Measurements from ENCODE around the gene ACADSB.

Gene ACADSB

DNA sequence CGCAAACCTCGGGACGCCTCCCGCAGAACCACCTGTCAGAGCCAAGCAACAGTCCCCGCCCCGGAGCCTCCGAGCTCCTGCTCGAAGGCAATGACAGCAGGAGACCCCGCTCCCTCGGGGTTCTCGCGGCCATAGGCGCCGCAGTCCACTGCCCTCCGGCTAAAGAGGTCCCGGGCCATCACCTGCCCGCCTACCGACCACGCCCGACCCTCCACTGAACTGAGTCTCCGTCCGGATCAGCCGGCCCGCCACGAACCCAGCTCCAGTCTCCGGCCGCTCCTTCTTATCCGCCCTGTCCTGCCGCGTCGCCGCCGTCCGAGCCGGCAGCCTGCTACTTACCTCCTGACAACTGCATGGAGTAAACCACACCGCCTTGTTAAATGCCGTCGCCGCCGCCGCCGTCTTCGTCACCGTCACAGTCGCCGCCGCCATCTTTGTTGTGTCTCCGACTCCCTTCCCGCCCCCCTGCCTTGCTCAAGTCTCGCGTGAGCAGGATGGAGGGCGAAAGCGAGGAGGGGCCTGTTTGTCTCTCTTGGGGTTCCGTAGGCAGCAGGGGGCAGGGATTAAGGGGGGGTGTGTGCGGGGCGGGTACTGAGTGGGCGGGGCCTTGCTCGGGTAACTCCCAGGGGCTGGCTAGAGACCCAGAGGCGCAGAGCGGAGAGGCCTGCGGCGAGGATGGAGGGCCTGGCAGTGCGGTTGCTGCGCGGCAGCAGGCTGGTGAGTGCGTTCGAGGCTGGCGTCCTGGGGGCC is at the start of gene ACADSB, which contains the start of gene IKZF5:
TSS of gene ACADSB (plus strand) at position 652 of the 750 bp plus-strand sequence. CDS start at position 676, 24 bp downstream.
TSS of gene IKZF5 (minus strand) at position 441 of the 750 bp plus-strand sequence. CDS start 10,170 bp downstream, outside the sequence.
- Histone ChIP-seq H3K4me3 (ENCODE audit: low read length in 2 of 2) (peak within 1 kb of the TSS; percentile 88 to 96), H3K4me1 (ENCODE audit: control insufficient read depth in 2 of 2, insufficient read depth in 2 of 2, low read length in 2 of 2) (peaks cover 12 to 18% of the 10 kb centered on the region in 2 donors), H3K9me3 (ENCODE audit: control insufficient read depth in 2 of 2, low read length in 2 of 2) (no peaks in the 10 kb centered on the region), H3K27me3 (ENCODE audit: control insufficient read depth in 2 of 2, insufficient read depth in 2 of 2, low read length in 2 of 2) (no peaks in the 10 kb centered on the region), H3K9ac (ENCODE audit: low read depth in 1 of 2, low read length in 2 of 2) (peak within 1 kb of the TSS; percentile 92), H3K36me3 (ENCODE audit: control insufficient read depth in 2 of 2, insufficient read depth in 2 of 2, low read length in 2 of 2) (no peaks in the 10 kb centered on the region), H3K27ac (ENCODE audit: low read depth in 2 of 2, low read length in 2 of 2) (peak within 1 kb of the TSS; percentile 90 to 93)

DNA sequence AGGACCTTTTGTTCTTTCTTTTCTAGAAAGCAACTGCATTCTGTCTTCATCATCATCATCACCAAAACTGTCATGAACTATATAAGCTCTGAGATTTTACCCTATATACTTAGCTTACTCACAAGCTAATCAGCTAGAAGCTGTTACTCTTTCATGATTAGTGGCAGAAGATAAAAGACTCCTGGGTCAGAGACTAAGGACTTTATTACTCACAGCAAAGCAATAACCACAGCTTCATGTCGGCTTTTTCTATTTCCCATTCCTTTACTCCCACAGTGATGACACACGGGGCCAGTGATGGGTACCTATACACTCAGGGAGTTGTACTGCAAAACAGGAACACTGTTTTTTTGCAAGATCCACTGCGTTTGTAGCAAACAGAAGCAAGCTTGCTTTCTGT is 46.4 kb upstream of the ACADSB start:
- Histone ChIP-seq H3K27me3 (ENCODE audit: control insufficient read depth in 2 of 2, insufficient read depth in 2 of 2, low read length in 2 of 2) (no peaks in the 10 kb centered on the region), H3K9me3 (ENCODE audit: control insufficient read depth in 2 of 2, low read length in 2 of 2) (peaks cover 0 to 5% of the 10 kb centered on the region in 2 donors), H3K4me1 (ENCODE audit: control insufficient read depth in 2 of 2, insufficient read depth in 2 of 2, low read length in 2 of 2) (no peaks in the 10 kb centered on the region), H3K4me3 (ENCODE audit: low read length in 2 of 2) (no peak overlapping the region), H3K27ac (ENCODE audit: low read depth in 2 of 2, low read length in 2 of 2) (no peak overlapping the region), H3K9ac (ENCODE audit: low read depth in 1 of 2, low read length in 2 of 2) (no peak overlapping the region), H3K36me3 (ENCODE audit: control insufficient read depth in 2 of 2, insufficient read depth in 2 of 2, low read length in 2 of 2) (no peaks in the 10 kb centered on the region)

DNA sequence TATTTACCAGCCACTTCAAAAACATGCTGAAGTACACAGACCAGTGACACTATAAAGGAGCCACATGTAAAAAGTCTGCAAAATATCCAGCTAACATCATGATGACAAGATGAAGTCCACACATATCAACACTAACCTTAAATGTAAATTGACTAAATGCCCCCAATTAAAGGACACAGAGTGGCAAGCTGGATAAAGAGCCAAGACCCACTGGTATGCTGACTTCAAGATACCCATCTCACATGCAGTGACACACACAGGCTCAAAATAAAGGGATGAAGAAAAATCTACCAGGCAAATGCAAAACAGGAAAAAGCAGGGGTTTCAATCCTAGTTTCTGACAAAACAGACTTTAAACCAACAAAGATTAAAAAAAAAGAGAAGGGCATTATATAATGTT is 41.9 kb upstream of the ACADSB start:
- H3K9ac ChIP-seq (ENCODE audit: low read depth in 1 of 2, low read length in 2 of 2), result no peak overlapping the region

DNA sequence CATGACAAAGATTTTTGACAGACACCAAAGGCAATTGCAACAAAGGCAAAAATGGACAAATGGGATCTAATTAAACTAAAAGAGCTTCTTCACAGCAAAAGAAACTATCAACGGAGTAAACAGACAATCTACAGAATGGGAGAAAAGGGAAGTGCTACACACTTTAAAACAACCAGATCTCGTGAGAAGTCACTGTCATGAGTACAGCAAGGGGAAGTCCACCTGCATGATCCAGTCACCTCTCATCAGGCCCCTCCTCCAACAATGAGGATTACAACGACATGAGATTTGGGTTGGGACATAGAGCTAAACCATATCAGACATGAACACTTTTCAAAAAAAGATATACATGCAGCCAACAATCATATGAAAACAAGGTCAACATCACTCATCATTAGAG is 40.1 kb upstream of the ACADSB start:
- Histone ChIP-seq H3K27ac (ENCODE audit: low read depth in 2 of 2, low read length in 2 of 2) (no peak overlapping the region), H3K9ac (ENCODE audit: low read depth in 1 of 2, low read length in 2 of 2) (no peak overlapping the region), H3K27me3 (ENCODE audit: control insufficient read depth in 2 of 2, insufficient read depth in 2 of 2, low read length in 2 of 2) (no peaks in the 10 kb centered on the region), H3K4me1 (ENCODE audit: control insufficient read depth in 2 of 2, insufficient read depth in 2 of 2, low read length in 2 of 2) (no peaks in the 10 kb centered on the region), H3K36me3 (ENCODE audit: control insufficient read depth in 2 of 2, insufficient read depth in 2 of 2, low read length in 2 of 2) (no peaks in the 10 kb centered on the region), H3K9me3 (ENCODE audit: control insufficient read depth in 2 of 2, low read length in 2 of 2) (peaks cover 3 to 9% of the 10 kb centered on the region in 2 donors), H3K4me3 (ENCODE audit: low read length in 2 of 2) (no peak overlapping the region)

More for the DNA sequence above, 41.9 kb upstream of the ACADSB start:
- Histone ChIP-seq H3K4me1 (ENCODE audit: control insufficient read depth in 2 of 2, insufficient read depth in 2 of 2, low read length in 2 of 2) (no peaks in the 10 kb centered on the region), H3K36me3 (ENCODE audit: control insufficient read depth in 2 of 2, insufficient read depth in 2 of 2, low read length in 2 of 2) (no peaks in the 10 kb centered on the region), H3K9me3 (ENCODE audit: control insufficient read depth in 2 of 2, low read length in 2 of 2) (peaks cover 3 to 9% of the 10 kb centered on the region in 2 donors), H3K27ac (ENCODE audit: low read depth in 2 of 2, low read length in 2 of 2) (no peak overlapping the region), H3K27me3 (ENCODE audit: control insufficient read depth in 2 of 2, insufficient read depth in 2 of 2, low read length in 2 of 2) (no peaks in the 10 kb centered on the region), H3K4me3 (ENCODE audit: low read length in 2 of 2) (no peak overlapping the region)

DNA sequence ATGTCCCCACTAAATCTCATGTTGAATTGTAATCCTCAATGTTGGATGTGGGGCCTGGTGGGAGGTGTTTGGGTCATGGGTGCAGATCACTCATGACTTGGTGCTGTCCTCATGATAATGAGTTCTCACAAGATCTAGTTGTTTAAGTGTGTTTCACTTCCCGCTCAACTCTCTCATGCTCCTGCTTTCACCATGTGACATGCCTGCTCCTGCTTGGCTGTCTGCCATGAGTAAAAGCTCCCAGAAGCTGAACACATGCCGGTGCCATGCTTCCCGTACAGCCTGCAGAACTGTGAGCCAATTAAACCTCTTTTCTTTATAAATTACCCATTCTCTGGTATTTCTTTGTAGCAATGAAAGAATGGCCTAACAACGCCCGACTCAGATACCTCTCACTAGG is 34.8 kb upstream of the ACADSB start:
- no peaks in the 10 kb centered on the region for H3K9me3 ChIP-seq (ENCODE audit: control insufficient read depth in 2 of 2, low read length in 2 of 2)
- no peak overlapping the region for H3K9ac ChIP-seq (ENCODE audit: low read depth in 1 of 2, low read length in 2 of 2)
- no peak overlapping the region for H3K27ac ChIP-seq (ENCODE audit: low read depth in 2 of 2, low read length in 2 of 2)
- H3K4me1 ChIP-seq (ENCODE audit: control insufficient read depth in 2 of 2, insufficient read depth in 2 of 2, low read length in 2 of 2), result no peaks in the 10 kb centered on the region
- H3K27me3 ChIP-seq (ENCODE audit: control insufficient read depth in 2 of 2, insufficient read depth in 2 of 2, low read length in 2 of 2), result no peaks in the 10 kb centered on the region
- H3K4me3 ChIP-seq (ENCODE audit: low read length in 2 of 2), result no peak overlapping the region
- no peaks in the 10 kb centered on the region for H3K36me3 ChIP-seq (ENCODE audit: control insufficient read depth in 2 of 2, insufficient read depth in 2 of 2, low read length in 2 of 2)

DNA sequence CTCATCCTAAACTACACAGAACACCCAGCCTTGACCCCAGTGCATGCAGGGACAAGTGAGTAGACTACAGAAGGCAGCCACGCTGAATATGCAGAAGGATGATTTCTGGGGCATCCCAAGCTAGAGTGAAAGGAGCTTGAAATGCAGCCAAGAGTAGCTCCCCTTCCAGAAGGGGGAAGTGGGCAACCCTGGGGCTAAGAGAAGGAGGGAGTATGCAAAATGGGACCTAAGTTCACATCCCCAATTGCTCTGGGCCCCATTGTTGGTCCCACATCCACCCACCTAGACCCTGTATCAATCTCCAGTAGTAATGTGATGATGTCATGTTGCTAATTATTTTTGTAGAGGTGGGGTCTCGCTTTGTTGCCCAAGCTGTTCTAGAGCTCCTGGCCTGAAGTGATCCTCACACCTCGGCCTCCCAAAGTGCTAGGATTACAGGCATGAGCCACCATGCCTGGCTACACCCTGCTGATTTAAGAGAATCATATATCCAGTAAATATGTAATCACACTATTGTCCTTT is 34.2 kb upstream of the ACADSB start:
- H3K9me3 ChIP-seq (ENCODE audit: control insufficient read depth in 2 of 2, low read length in 2 of 2), result no peaks in the 10 kb centered on the region
- no peak overlapping the region for H3K4me3 ChIP-seq (ENCODE audit: low read length in 2 of 2)
- H3K4me1 ChIP-seq (ENCODE audit: control insufficient read depth in 2 of 2, insufficient read depth in 2 of 2, low read length in 2 of 2), result peaks cover 0 to under 1% of the 10 kb centered on the region in 2 donors
- H3K27me3 ChIP-seq (ENCODE audit: control insufficient read depth in 2 of 2, insufficient read depth in 2 of 2, low read length in 2 of 2), result no peaks in the 10 kb centered on the region
- no peak overlapping the region for H3K27ac ChIP-seq (ENCODE audit: low read depth in 2 of 2, low read length in 2 of 2)
- no peak overlapping the region for H3K9ac ChIP-seq (ENCODE audit: low read depth in 1 of 2, low read length in 2 of 2)
- no peaks in the 10 kb centered on the region for H3K36me3 ChIP-seq (ENCODE audit: control insufficient read depth in 2 of 2, insufficient read depth in 2 of 2, low read length in 2 of 2)

DNA sequence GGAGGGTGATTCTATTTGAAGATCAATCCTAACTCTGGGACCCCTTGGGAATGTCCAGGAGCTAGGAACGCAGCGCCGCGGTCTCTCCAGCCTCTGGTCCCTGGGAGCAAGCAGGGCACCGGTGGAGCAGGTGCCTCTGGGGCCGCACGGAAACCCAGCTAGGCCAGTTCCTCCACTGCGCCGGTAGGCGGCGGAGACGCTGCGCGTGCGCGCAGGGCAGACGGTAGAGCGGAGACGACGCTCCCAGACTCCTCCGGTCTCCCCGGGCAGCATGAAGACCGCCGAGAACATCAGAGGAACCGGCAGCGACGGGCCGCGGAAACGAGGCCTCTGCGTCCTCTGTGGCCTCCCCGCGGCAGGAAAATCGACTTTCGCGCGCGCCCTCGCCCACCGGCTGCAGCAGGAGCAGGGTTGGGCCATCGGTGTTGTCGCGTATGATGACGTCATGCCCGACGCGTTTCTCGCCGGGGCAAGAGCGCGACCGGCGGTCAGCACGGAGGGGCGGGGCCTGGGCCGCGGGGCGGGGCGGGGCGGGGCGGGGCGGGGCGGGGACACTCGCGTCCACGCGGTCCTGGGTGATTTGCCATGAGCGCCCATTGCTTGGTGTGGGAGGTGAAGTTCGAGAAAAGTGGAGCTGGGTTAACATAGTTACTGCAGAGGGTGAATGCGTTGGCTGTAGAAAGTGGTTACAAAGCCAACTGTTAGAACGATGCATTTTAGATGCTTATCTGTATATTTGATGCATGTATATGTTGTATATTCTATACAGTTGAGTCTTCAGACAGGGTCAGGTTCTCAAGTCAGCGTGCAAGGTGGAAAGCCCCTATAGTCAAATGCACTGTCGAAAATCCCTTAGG is 28.4 kb upstream of the ACADSB start, which contains the start of gene PSTK:
TSS of gene PSTK (plus strand) at position 193 of the 857 bp plus-strand sequence. CDS start at position 272, 79 bp downstream.
- H3K9ac ChIP-seq (ENCODE audit: low read depth in 1 of 2, low read length in 2 of 2), result peak within 1 kb of the TSS; percentile 85 to 89
- H3K4me1 ChIP-seq (ENCODE audit: control insufficient read depth in 2 of 2, insufficient read depth in 2 of 2, low read length in 2 of 2), result peaks cover 6 to 9% of the 10 kb centered on the region in 2 donors
- no peaks in the 10 kb centered on the region for H3K27me3 ChIP-seq (ENCODE audit: control insufficient read depth in 2 of 2, insufficient read depth in 2 of 2, low read length in 2 of 2)
- H3K27ac ChIP-seq (ENCODE audit: low read depth in 2 of 2, low read length in 2 of 2), result peak within 1 kb of the TSS; percentile 95 to 98
- H3K4me3 ChIP-seq (ENCODE audit: low read length in 2 of 2), result peak within 1 kb of the TSS; percentile 78 to 91
- peaks cover 0 to 6% of the 10 kb centered on the region in 2 donors for H3K36me3 ChIP-seq (ENCODE audit: control insufficient read depth in 2 of 2, insufficient read depth in 2 of 2, low read length in 2 of 2)
- H3K9me3 ChIP-seq (ENCODE audit: control insufficient read depth in 2 of 2, low read length in 2 of 2), result no peaks in the 10 kb centered on the region

DNA sequence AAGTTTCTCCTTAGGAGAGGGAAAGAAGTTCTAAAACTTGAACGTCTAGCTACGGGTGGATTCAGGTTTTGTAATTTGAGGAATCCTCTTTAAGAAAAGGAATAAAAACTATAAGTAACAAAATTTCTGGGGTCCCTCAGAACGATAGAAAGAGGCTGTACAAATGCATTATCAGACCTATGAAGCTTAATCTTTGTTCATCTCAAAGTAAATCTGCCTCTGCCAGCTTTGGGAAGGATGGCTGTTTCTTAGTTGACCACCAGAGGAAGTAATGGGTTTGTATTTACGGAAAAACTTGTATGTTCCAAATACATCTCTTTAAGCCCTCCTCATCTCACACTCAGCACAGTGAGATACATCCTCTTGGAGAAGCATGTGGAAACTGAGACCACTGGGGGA is 27.7 kb upstream of the ACADSB start:
- peak overlapping the region in 1 of 2 donors; percentile 29 for H3K9ac ChIP-seq (ENCODE audit: low read depth in 1 of 2, low read length in 2 of 2)
- H3K36me3 ChIP-seq (ENCODE audit: control insufficient read depth in 2 of 2, insufficient read depth in 2 of 2, low read length in 2 of 2), result peaks cover 0 to 6% of the 10 kb centered on the region in 2 donors
- peaks cover 6 to 9% of the 10 kb centered on the region in 2 donors for H3K4me1 ChIP-seq (ENCODE audit: control insufficient read depth in 2 of 2, insufficient read depth in 2 of 2, low read length in 2 of 2)
- H3K4me3 ChIP-seq (ENCODE audit: low read length in 2 of 2), result peak overlapping the region; percentile 67 to 91
- no peaks in the 10 kb centered on the region for H3K9me3 ChIP-seq (ENCODE audit: control insufficient read depth in 2 of 2, low read length in 2 of 2)
- H3K27me3 ChIP-seq (ENCODE audit: control insufficient read depth in 2 of 2, insufficient read depth in 2 of 2, low read length in 2 of 2), result no peaks in the 10 kb centered on the region
- H3K27ac ChIP-seq (ENCODE audit: low read depth in 2 of 2, low read length in 2 of 2), result no peak overlapping the region

DNA sequence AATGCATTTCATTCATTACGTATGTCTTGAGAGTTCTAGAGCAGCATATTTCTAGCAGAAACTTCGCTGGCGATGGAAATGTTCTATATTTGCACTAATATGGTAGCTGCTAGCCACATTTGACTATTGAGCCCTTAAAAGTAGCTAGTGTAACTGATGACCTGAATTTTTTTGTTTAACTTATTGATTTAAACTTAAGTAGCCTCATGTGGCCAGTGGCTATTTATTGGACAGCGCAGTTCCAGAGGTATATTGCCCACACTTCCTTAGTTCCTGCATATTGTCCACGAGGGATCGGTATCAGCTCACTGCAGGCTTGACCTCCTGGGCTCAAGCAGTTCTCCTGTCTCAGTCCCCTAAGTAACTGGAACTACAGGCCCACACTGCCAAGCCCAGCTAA is 24.9 kb upstream of the ACADSB start:
- Histone ChIP-seq H3K27me3 (ENCODE audit: control insufficient read depth in 2 of 2, insufficient read depth in 2 of 2, low read length in 2 of 2) (no peaks in the 10 kb centered on the region), H3K27ac (ENCODE audit: low read depth in 2 of 2, low read length in 2 of 2) (no peak overlapping the region), H3K9me3 (ENCODE audit: control insufficient read depth in 2 of 2, low read length in 2 of 2) (no peaks in the 10 kb centered on the region), H3K4me1 (ENCODE audit: control insufficient read depth in 2 of 2, insufficient read depth in 2 of 2, low read length in 2 of 2) (peaks cover 6 to 9% of the 10 kb centered on the region in 2 donors), H3K4me3 (ENCODE audit: low read length in 2 of 2) (no peak overlapping the region), H3K36me3 (ENCODE audit: control insufficient read depth in 2 of 2, insufficient read depth in 2 of 2, low read length in 2 of 2) (peaks cover 0 to 6% of the 10 kb centered on the region in 2 donors), H3K9ac (ENCODE audit: low read depth in 1 of 2, low read length in 2 of 2) (no peak overlapping the region)
